Effector CD4-positive, alpha-beta T cell (primary cell): Measurements from ENCODE around the gene GAPDHS.

Experiments
- DNase-seq: peaks from one replicate; pipeline ENCODE4 v3.0.0-alpha.2; 2020

The GAPDHS gene

DNA sequence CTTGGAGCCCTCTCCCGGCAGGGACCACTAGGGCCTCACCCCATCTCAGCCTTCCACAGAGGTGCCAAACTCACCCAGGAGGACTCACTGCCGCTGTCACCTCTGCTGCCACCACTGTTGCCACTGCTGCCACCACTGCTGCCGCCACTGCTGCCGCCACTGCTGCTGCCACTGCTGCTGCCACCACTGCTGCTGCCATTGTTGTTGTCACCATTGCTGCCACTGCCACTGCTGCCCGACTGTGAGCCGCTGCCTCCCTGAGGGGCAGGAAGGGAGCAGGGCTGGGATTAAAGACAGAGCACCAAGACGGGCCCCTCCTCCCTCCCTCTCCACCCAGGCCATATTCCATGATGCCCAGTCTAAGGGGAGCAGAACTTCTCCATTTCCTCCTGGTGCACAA, 21.9 kb upstream of the GAPDHS start:
- no peak for DNase-seq

DNA sequence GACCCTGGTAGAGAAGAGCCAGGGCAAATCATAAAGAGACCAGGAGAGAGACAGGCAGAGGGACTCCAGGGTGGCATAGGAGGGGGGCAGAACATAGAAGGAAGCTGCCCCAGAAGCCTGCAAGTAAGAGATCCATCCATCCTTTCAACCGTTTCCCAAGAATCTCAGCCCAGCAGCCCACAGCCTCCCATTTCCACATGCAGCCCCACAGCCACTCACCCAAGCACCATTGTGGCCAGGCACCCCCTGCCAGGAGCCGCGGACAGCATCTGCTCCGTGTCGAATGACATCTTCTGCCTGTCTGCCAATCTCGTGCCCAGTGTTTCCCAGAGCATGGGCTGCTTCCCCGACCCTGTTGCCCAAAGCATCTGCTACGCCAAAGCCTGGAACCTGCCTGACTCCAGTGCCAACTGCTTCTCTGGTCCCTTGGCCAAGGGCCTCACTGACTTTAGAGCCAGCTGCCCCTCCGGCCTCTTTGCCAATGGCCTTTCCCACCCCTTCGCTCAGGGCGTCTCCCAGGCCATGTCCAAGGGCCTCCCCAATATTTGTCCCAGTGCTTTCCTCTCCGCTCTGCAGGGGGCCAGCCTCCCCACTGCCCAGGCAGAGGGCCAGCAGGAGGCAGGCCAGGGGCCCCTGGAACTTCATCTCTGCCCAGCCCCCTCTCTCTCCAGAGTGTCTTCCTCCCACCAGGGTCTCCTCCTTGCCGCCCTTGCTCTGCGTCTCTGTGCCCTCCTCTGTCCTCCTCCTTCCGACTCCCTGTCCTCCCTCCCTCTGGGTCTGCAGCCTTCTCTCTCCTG, 20.2 kb upstream of the GAPDHS start:
- no peak for DNase-seq

DNA sequence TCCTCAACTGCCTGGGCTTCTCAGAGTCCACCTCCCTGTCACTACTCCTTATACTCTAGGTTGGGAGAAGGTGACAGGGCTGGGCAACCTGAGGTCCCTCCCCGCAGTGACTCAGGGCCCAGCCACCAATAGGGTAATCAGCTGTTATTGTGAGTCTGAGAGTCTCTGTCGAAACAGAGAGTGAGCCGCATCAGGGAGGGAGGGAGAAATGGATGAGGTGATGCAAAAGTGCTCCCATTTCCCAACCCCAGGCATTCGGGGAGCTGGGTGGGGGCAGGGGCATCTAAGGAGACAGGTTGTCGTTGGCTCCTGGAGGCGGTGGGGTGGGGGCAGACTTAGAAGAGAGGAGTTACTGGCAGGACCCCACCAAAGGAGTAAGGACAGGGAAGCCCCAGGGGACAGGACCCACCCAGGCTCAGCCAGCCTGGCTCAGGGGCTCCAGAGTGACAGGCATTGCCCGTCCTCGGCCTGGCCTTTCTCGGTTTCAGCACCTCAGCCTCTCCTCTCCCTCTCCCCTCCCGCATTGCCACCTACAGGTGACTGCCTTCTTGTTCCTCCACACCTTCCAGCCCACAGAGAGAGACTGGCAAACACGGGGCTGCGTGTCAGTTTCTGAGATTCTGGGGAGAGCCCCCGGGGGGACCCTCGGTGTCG, 19.5 kb upstream of the GAPDHS start, which contains the start of gene DMKN:
Gene DMKN, minus strand, starts transcription at position 22 of the 654 bp plus-strand sequence. CDS start 174 bp downstream, outside the sequence.
- no peak for DNase-seq

DNA sequence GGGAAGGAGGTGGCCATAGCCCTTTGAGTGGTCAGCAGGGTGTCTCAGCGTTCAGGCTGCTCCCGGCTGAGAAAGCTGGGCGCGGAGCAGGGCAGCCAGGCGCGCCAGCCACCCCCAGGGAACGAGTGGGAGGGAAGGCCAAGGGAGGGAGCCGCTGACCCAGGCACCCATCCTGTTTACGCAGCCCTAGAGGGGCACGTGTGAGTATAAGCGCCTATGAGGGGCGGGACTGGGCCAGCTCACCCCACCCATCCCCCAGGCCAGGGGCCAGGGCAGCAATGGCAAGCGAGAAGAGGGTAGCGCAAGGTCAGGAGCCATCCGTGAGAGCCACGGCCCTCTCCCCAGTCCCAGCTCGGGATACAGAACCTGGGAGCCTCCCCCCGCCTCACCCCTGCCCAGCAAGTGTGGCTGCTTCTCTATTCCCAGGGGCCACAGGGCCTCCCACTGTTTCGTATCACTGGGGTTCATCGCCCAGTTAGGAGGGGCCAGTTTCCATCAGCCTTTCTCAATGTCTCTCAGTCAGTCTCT, 18.9 kb upstream of the GAPDHS start:
- DNase-seq, result no peak

DNA sequence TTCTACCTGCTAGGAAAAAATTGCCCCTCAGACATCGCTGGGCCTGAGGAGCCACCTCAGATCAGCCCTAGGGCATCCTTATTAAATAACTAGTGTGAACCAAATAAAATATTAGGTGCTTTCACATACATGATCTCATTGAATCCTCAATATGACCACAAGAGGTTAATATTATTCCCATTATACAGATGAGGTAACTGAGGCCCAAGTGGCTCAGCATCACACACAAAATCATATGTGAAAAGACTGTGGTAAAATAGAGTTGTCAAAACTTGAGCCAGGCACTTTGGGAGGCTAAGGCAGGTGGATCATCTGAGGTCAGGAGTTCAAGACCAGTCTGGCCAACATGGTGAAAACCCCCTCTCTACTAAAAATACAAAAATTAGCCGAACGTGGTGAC, 16.9 kb upstream of the GAPDHS start:
- no peak for DNase-seq

DNA sequence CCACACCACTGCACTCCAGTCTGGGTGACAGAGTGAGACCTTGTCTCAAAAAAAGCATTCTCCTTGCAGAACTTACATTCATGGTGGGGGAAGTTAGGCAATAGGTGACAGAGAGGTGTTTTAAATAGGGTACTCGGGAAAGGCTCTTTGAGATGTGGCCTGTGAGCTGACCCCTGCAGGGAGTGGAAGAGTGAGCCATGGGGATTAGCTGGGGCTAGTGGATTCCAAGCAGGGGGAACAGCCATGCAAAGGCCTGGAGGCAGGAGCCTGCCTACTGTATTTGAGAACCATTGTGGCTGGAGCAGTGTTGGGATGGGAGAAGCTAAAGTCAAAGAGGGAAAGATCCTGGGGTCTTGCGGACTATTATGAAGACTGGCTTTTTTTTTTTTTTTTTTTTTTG, 15.9 kb upstream of the GAPDHS start:
- no peak for DNase-seq

DNA sequence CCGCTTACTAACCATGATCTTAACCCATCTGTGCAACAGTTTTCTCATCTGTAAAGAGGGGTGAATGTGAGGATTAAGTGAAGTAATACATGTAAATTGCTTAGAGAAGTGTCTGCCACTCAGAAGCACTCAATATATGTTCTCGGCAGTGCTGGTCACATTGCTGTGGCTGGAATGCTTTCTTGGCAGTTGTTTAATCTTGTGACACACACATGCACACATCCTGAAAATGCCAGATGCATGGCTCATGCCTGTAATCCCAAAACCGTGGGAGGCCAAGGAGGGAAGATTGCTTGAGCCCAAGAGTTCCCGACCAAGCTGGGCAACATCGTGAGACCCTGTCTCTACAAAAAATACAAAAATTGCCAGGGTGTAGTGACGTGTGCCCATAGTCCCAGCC, 14.9 kb upstream of the GAPDHS start:
- DNase-seq, result no peak

DNA sequence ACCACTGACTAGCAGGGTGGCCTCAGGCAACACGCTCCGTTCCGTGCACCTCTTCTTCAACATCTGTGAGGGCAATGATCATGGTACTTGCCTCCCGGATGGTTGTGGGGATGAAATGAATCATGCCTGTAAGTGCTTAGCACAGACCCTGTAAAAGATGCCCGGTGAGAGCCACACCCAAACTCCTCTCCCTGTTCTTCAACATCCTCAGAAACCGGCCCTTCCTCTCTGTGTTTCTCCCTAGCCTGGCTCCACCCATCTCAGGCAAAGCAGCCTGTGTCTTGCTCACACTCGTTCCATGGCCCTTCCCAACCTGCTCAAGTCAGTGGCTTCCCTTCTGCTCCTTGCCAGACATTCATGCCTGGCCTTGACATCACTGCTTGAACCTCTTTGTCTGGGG, 14.0 kb upstream of the GAPDHS start:
- no peak for DNase-seq

DNA sequence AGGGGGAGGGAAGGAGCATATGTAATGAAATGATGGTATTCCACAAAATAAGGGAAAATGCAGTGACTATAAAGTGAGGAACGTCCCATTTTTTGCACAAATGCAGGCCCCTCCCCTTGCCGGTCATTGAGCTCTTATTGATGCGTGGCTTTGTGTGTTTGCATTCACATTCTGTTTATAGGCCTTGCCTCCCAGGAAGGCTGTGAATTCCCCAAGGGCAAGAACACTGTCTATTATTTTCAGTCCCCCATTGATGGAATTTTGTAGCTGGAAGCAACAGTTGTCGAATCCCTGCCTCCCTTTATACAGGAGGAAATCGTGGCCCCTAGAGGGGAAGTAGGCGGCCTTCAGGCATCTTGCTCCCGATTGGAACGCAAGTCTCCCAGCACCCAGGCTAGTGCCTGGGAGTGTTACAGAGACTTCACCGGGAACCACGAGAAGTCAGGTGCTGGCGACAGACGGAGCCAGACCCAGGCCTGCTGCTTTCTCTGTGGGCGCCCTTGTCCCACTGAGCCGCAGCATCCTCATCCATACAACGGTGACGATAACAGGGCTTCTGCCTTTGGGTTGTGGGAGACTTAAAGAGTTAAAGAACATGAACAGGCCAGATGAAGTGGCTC, 12.0 kb upstream of the GAPDHS start:
- DNase-seq, result no peak

DNA sequence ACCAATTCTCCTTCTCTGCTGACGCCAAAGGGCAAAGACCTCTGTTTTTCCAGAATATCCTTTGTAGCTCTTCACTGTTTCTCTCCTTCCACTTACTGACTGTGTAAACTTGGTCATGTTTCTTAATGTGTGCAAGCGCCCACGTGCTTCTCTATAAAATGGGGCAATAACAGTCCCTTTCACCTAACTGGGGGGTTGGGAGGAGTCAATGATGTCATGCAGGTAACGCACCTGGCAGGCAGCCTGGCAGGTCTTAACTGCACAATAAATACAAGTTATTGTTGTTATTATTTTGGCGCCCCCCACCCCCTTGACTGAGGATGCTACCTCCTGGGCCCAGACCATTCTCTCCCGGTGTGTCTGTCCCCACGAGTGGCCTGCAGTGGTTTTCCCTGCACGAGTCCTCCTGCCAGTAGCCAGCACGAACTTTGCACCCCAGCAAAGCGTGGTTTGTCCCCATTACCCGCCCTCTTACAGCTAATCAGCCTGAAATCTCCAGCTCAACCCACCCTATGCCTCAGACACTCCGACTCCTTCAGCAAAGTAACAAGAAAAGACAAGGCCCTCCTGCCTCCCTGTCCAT, 10.4 kb upstream of the GAPDHS start:
- DNase-seq, result no peak

DNA sequence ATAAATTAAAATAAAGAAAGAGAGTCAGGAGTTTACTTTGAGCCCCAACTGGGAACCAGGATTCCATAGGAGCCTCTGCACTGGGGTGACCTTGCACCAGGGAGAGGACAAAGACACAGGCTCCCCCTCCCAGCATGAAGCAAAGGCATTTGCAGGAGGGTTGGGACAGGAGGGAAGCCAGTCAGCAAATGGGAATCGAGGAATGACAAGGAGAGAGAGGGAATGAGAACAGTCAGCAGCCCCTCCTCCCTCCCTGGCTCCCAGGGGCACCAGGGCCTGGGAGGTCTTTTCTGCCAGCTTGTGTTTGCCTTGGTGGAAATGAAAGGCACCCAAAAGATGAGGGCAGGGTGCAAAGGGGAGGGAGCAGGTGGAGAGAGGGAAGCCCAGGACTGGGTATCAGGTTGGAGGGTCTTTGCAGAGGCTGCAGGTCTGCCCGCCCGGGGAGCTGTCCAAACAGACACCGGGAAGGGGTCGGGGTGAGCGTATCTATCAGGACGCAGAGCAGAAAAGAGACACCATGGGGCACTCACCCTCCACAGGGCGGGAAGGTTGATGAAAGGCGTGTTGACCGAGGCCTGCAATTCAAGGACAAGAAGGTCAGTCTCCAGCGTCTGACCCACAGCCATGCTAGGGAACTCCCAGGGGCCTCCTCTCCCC, 8.9 kb upstream of the GAPDHS start:
- no peak for DNase-seq

DNA sequence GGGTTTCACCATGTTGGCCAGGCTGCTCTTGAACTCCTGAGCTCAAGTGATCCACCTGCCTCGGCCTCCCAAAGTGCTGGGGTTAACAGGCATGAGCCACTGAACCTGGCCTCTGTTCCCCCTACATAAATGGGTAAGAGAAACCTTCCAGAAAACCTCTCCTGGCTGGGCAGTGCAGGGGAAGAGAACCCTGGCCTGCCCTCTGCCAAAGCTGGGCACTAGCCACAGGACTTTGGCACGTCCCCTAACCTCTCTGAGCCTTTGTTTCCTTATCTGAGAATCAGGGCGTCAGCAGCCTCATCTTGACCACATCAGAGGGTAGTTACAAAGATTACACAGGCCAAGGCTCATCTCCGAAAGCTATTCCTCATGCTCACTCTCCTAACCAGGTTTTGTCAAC, 7.4 kb upstream of the GAPDHS start:
- DNase-seq, result no peak

DNA sequence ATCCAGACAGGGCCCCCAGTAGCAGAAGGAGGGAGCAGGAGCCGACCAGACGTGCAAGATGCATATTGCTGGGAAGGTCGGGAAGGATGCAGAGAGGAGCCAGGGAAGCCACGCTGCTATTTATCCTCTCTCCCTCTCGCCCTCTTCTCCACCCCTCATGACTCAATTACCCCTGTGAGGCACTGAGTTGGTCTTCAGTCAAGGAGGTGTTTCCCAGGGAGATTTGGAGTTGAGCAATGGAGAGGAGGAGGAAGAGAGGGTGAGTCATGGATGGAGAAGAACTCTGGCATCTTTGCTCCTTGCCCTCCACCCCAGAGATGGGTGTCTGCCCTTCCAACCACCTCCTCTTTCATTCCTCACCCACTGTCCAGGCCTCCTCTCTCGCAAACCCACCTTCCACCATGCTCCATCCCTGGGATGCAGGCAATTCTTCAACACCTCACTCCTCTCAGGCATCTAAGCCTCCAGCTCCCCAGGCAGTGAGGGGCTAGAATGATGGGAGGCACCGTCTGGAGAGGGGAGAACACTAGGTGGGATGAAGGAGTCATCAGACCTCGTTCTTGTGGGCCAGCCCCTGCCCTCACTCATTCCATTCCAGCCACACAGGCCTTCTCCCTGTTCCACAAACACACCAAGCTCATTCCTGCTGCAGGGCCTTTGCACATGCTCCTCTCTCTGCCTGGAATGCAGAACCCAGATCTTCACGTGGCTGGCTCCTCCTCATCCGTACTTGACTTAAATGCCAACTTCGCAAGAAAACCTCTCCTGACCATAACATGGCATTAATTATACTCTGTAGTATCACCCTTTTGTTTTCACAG, 4.8 kb upstream of the GAPDHS start, which contains the start of gene SBSN:
Gene SBSN, minus strand, starts transcription at position 94 of the 821 bp plus-strand sequence. Its CDS starts 30 bp downstream, at position 64.
- no peak for DNase-seq

DNA sequence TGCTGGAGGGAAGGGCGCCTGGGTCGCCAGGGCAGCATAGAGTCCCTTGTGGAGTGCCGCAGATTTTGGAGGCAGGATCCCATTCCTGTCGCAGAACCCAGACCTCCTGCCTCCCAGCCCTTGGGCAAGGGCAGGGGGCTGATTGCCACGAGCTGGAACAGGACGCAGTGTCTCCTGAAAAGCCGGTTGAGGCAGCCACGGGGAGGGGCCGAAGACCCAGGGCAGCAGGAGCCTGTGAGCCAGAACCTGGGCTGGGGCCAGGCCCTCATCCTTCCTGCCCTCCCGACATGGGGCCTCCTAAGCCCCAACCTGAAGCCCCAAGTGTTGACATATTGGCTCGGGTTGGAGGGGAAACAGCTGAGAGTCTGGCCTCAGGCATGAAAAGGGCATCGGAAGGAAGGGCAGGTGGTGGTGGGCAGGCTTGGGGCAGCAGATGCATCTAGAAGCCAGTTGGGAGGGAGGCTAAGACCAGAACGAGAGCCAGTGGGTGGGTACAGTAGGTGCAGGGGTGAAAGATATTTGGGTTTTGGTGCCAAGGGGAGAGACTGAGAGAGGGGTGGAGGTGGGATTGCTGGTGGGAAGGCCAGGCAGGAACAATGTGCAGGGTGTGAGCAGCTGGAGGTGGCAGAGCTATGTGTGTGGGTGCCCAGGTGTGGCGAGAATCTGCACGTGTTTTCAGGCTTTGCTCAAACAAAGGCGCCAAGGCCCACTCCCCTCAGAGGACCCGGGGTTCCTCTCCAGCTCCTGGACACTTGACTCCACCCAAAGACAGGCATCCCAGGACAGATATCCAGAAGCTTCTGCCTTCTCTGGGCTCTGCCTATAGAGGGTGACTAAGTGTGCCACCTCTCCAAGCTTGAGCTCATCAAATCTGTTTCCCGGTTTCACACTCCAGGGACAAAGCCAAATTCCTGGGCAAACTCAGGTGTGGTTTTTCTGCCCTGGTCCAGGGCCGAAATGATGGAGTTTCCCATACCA, 3.7 kb upstream of the GAPDHS start:
- DNase-seq, result no peak

DNA sequence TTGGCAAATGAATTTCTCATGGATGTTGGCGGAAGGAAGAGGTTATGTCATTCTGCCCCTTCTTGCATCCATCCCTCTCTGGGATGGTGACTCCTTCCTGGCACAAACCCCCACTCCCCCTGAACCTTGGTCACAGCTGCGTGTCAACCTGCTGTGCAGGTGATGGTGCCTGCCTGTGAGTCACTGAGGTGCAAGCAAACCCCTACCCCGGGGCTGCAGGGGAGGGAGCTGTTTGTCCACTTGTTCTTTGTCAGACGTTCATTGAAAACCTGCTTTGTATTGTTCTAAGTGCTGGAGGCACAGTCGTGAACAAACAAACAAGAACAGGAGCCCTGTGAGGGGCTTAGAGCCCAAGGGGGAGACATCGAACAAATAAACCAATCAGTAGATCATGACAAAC, 2.0 kb upstream of the GAPDHS start:
- no peak for DNase-seq

DNA sequence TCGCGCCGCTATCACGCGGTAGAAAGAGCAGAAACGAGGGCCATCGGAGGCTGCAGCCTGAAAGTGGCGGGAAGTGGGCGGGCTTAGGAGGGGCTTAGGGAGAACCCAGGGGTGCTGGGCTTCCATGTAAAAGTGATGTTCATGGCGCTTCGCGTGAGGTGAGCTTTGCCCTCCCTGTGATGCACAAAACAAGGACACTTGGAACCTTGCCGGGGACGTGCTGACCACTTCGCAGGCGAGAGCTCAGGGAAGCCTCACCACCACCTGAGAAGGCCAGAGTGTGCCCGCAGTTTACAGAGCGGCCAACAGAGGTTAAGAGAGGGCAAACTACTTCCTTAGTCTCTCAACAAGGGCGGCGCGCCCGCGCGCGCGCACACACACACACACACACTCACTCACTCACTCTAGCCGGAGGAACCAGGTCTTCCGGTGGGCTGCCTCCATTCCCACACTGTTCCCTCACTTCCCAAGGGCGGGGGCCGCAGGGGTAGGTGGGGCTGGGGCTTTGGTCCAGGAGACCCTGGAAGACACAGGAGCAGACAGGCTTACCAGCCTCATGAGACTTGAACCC, 651 bp downstream of the GAPDHS start:
- no peak for DNase-seq

DNA sequence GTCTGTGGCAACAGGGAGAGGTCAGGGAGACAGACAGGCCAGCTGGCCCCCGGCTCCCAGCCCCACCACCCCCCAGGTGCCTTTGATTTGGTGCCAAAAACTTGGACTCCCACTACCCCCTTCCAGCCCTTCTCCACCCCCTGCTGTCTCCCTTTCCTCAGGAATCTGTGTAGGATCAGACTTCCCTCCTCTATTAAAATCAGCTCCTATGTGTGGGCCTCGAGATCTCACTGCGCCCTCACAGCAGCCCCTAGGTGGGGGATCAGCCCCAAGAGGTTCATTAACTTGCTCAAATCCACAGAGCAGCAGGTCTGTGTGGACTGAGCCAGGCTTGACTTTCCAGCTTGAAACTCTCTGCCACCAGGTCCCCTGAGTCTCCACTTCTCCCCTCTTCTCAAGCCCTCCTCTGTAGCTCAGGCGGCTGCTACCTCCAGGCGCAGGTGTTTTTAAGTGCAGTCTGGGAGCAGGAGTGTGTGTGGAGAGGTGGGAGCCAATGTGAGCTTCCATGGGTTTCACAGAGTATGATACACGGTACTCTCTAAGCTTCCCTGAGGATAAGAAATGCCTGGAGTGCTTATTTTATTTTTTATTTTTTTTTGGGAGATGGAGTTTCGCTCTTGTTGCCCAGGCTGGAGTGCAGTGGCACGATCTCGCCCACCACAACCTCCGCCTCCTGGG, 1.7 kb downstream of the GAPDHS start:
- no peak for DNase-seq

DNA sequence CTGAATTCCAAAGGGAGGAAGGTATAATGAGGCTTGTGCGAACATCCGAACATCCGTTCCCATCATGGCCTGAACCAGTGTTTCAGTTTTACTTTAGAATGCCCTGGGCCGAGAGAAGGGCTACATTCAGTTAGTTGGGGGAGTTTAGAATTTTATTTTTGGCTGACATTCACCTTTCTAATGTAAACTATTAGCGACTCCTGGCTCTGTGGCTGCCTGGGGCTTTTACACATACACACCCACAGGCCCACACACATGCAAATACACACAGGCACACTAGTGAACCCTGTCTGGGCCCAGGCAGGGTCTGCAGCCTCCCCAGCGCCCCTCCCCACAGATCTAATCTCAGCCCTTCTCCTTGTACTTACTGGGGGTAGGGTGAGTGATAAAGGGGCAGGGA, 6.1 kb downstream of the GAPDHS start:
- DNase-seq, result no peak

DNA sequence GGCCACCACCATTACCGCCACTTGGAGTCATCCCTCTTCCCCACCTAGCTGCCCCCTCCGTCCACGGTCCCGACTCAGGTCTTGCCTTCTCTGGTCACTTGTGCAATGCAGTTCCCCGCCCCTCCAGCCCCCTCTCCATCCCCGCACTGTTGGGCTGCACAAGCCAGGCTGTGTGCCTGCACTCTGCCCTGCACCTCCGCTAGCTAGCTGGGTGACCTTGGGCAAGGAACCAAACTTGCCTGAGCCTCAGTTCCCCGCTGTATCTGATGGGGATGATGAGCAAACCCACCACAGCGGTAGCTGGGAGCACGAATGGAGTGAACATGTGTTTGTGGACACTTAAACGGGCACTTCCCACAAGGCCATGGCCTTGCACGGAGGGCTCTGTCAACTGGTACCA, 6.6 kb downstream of the GAPDHS start:
- DNase-seq, result no peak
